Subcutaneous adipose tissue (tissue), 4 donors: ENCODE measurements around the gene WDR49. TPM values are rescaled to one million over a fixed set of nuclear protein-coding genes. Genes with fewer than 3 reads are reported as not detected.

Experiments
- total RNA-seq, 4 donors: library from RNA; depleted of rRNA; stranded (reverse); fragments of >200 nt; gene quantifications; one replicate each; pipeline ENCODE4 v1.1.0, GENCODE V29; 2016
- TF ChIP-seq, protein P1 (sequence below): fragments of 450-650 bp; IDR thresholded peaks from one replicate; pipeline ENCODE4 v1.5.1; 2016; ENCODE audit warnings: low read depth, mild to moderate bottlenecking, control low read depth, antibody characterized with exemption, moderate library complexity

WDR49 gene
- 1 to 10 TPM in 2 of 4 donors, under 1 TPM in 2; 0.85 to 2.6 (median 1.6) TPM for total RNA-seq

DNA sequence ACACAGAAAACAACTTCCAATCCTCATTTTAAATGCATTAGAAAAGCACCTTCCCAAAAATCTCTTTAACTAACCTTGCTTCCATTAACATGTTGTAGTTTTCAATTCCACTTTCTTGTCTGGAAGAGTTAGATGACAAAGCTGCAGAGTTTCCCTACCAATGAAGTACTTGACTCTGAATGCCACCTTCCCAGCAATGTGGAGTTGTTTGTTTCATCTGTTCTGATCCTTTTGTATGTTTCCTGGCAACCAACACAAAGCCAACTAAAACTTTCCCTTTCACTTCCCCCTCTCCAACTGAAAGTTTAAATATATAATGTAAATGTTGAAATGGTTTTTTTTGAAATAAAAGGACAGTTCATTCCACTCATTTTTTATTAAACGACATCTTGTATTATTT lies at the start of gene WDR49:
Gene WDR49 (minus strand): TSS at position 183 of the 400 bp plus-strand sequence. CDS start 517 bp downstream, outside the sequence.
- TF ChIP-seq, protein P1, sequence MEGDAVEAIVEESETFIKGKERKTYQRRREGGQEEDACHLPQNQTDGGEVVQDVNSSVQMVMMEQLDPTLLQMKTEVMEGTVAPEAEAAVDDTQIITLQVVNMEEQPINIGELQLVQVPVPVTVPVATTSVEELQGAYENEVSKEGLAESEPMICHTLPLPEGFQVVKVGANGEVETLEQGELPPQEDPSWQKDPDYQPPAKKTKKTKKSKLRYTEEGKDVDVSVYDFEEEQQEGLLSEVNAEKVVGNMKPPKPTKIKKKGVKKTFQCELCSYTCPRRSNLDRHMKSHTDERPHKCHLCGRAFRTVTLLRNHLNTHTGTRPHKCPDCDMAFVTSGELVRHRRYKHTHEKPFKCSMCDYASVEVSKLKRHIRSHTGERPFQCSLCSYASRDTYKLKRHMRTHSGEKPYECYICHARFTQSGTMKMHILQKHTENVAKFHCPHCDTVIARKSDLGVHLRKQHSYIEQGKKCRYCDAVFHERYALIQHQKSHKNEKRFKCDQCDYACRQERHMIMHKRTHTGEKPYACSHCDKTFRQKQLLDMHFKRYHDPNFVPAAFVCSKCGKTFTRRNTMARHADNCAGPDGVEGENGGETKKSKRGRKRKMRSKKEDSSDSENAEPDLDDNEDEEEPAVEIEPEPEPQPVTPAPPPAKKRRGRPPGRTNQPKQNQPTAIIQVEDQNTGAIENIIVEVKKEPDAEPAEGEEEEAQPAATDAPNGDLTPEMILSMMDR, result no peak

GRCh38 chr3:167700926-167701325 lies 47.2 kb upstream of the WDR49 start:
- TF ChIP-seq, protein P1, result no peak

DNA sequence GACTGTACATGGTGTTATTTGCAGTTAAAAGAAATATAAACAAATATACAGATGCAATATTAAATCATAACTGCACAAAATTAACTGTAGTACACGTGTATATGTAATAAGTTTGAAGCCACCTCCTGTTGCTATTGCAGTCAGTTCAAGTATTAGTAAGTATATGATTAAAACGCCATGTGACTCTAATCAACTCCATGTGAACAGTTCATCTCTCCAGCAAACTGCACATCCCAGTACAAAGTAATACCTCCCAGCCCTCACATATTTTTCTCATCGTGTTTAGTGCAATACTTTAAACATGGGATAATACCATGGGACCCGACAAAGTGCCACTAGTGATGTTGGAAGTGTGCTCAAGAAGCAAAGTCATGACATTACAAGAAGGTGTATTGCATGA lies 46.3 kb upstream of the WDR49 start:
- TF ChIP-seq, protein P1, result no peak

GRCh38 chr3:167694121-167694520 lies 40.4 kb upstream of the WDR49 start:
- TF ChIP-seq, protein P1, result no peak

GRCh38 chr3:167691366-167691765 lies 37.6 kb upstream of the WDR49 start:
- TF ChIP-seq, protein P1, result no peak

DNA sequence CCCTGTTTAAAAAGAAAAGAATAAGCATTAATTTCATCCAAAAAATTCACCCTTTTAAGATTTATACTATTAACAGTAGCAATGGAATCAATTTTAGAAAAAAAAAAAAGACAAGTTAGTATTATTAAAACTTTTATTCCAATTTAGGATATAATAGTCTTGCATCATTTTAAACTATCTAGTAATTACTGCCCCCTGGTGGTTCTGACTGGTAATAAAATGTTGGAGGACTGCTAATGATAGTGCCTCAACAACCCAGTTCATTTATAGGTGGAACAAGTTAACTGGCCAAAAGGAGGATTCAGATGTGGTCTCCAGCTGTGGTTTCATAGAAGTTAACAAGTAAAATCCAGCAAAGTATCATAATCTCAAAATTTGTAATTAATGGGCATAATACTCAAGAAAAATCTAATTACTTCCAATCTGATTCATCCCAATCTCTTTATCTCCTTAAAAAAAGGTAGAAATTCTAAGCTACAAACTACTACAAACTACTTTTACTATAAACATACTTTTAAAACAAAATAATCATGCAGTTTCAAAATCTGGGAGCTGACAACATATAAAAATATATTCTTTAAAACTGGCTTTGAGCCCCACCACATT lies 30.7 kb upstream of the WDR49 start:
- TF ChIP-seq, protein P1, result no peak

GRCh38 chr3:167679526-167679925 lies 25.8 kb upstream of the WDR49 start:
- TF ChIP-seq, protein P1, result no peak
